OCI-LY3 (cell line): ENCODE data around the gene RNF169.

Experiments used
- CTCF ChIP-seq: fragments of 200-600, 300-600 bp; sonication (generic); IDR thresholded peaks from 2 replicates; pipeline ENCODE4 v1.5.1; 2014; ENCODE audit warnings: antibody characterized with exemption, low read length, low read depth
- EZH2phosphoT487 ChIP-seq: fragments of 200-600 bp; shearing (Covaris generic); IDR thresholded peaks from 2 replicates; pipeline ENCODE4 v1.6.1; 2018; ENCODE audit warnings: antibody characterized with exemption, mixed run types, low read depth

DNA sequence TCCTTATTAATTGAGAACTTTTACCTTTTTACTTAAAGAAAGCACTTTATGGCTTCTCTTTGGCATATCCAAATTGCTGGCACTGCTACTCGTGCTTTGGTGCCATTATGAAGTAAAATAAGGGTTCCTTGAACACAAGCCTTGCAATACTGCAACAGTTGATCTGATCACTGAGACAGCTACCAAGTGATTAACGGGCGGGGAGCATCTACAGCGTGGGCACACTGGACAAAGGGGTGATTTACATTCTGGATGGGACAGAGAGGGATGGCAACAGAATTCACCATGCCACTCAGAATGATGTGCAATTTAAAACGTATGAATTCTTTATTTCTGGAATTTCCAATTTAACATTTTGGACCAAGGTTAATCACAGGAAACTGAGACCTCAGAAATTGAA is 25.1 kb upstream of the RNF169 start:
- TF ChIP-seq CTCF (no peak), EZH2phosphoT487 (no peak)
